ENCODE results near the gene APEH. TPM values are rescaled to one million over a fixed set of nuclear protein-coding genes. Genes with fewer than 3 reads are reported as not detected.

The APEH gene
- polyA plus RNA-seq, 3 donors = 66.1 to 105 (median 92.6) TPM

DNA sequence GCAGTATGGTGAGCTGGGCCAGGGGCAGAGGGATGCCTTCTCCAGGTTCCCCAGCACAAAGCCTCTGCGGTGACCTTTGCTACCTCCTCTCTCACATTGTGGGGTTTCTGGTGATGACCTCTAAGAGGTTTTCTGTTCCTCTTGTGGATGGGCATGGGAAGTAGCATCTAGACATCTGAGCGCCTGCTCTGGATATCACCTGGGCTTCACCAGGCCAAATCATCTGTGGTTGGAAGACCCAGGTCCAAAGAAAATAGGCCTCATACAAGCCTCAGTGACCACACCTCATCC, 7.0 kb downstream of the APEH start:
- DNase-seq = no peak
- no peak overlapping the region for H3K4me3 Mint-ChIP-seq
- no peaks in the 10 kb centered on the region for H3K9me3 ChIP-seq (replicated peaks in 1 of 2; ENCODE audit: control insufficient read depth in 1 of 2, insufficient read depth in 1 of 2, low read length in 2 of 2)
- no peak overlapping the region for H3K4me3 ChIP-seq (replicated peaks in 1 of 3; ENCODE audit: low read depth in 2 of 3, low read length in 3 of 3)
- no peak overlapping the region for H3K27ac ChIP-seq (ENCODE audit: low read depth in 1 of 2, low read length in 2 of 2)
- peaks cover 6% of the 10 kb centered on the region for H4K20me1 ChIP-seq (ENCODE audit: insufficient read depth, low read length)
- no peak overlapping the region for H3K9ac ChIP-seq (ENCODE audit: insufficient read depth, low read length, poor library complexity, severe bottlenecking)
- H3K36me3 Mint-ChIP-seq = peaks cover 83 to 90% of the 10 kb centered on the region in 2 donors
- no peak overlapping the region for H3K4me2 ChIP-seq (replicated peaks; ENCODE audit: extremely low read depth, low read length, poor library complexity, severe bottlenecking)
- peaks cover 0 to 6% (median 0%) of the 10 kb centered on the region in 7 donors for H3K9me3 Mint-ChIP-seq
- H3K79me2 ChIP-seq (ENCODE audit: insufficient read depth, low read length) = no peaks in the 10 kb centered on the region
- TF ChIP-seq, protein P1, sequence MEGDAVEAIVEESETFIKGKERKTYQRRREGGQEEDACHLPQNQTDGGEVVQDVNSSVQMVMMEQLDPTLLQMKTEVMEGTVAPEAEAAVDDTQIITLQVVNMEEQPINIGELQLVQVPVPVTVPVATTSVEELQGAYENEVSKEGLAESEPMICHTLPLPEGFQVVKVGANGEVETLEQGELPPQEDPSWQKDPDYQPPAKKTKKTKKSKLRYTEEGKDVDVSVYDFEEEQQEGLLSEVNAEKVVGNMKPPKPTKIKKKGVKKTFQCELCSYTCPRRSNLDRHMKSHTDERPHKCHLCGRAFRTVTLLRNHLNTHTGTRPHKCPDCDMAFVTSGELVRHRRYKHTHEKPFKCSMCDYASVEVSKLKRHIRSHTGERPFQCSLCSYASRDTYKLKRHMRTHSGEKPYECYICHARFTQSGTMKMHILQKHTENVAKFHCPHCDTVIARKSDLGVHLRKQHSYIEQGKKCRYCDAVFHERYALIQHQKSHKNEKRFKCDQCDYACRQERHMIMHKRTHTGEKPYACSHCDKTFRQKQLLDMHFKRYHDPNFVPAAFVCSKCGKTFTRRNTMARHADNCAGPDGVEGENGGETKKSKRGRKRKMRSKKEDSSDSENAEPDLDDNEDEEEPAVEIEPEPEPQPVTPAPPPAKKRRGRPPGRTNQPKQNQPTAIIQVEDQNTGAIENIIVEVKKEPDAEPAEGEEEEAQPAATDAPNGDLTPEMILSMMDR (IDR thresholded peaks at IDR 0.05) = no peak
- no CpG with 5 or more reads among the region's 2 CpGs for WGBS (ENCODE audit: insufficient coverage)
- H3K27ac Mint-ChIP-seq = no peak overlapping the region
- peaks cover 77 to 86% of the 10 kb centered on the region in 2 donors for H3K36me3 ChIP-seq (replicated peaks in 1 of 2; ENCODE audit: control insufficient read depth in 1 of 2, insufficient read depth in 2 of 2, low read length in 2 of 2)
- peaks cover 9 to 15% (median 14%) of the 10 kb centered on the region in 3 donors for H3K27me3 Mint-ChIP-seq (ENCODE audit: low read depth in 3 of 3)
- peaks cover 8% of the 10 kb centered on the region for H3K4me1 Mint-ChIP-seq
- intact Hi-C loops (cut with micrococcal nuclease) = no loop called here
- no peaks in the 10 kb centered on the region for H3K4me1 ChIP-seq (ENCODE audit: control insufficient read depth in 1 of 2, insufficient read depth in 2 of 2, low read length in 2 of 2)
- H3K27me3 ChIP-seq (ENCODE audit: control insufficient read depth in 2 of 2, insufficient read depth in 2 of 2, low read length in 2 of 2) = peaks cover 0 to 12% of the 10 kb centered on the region in 2 donors
- no peak overlapping the region for H2AFZ ChIP-seq (ENCODE audit: insufficient read depth, low read depth, low read length, poor library complexity, severe bottlenecking)

DNA sequence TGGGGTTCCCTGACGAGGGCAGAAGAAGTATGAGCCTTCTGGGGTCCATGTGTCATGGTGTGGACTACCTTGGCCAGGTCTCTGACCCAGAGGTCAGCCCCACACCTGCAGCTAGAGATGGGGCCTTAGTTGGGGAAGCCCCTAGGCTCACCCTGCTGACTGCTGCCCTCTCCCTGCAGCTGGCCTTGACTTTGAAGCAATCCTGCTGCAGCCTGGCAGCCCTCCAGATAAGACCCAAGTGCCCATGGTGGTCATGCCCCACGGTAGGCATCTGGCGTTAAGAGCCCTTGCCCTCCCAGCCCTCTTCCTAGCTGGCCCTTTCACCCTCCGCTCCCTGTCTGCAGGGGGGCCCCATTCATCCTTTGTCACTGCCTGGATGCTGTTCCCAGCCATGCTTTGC, 7.4 kb downstream of the APEH start:
- whole genome bisulfite sequencing (ENCODE audit: insufficient coverage) = 93% methylated on average over 4 of the region's 4 CpGs
- peaks cover 9% of the 10 kb centered on the region for H3K4me1 Mint-ChIP-seq
- Histone ChIP-seq H3K27ac (ENCODE audit: low read depth in 1 of 2, low read length in 2 of 2) (no peak overlapping the region), H2AFZ (ENCODE audit: insufficient read depth, low read depth, low read length, poor library complexity, severe bottlenecking) (no peak overlapping the region), H3K4me1 (ENCODE audit: control insufficient read depth in 1 of 2, insufficient read depth in 2 of 2, low read length in 2 of 2) (peaks cover 0 to 3% of the 10 kb centered on the region in 2 donors), H3K79me2 (ENCODE audit: insufficient read depth, low read length) (no peaks in the 10 kb centered on the region), H3K36me3 (replicated peaks in 1 of 2; ENCODE audit: control insufficient read depth in 1 of 2, insufficient read depth in 2 of 2, low read length in 2 of 2) (peaks cover 74 to 82% of the 10 kb centered on the region in 2 donors), H3K9me3 (replicated peaks in 1 of 2; ENCODE audit: control insufficient read depth in 1 of 2, insufficient read depth in 1 of 2, low read length in 2 of 2) (no peaks in the 10 kb centered on the region), H3K9ac (ENCODE audit: insufficient read depth, low read length, poor library complexity, severe bottlenecking) (no peak overlapping the region), H3K4me2 (replicated peaks; ENCODE audit: extremely low read depth, low read length, poor library complexity, severe bottlenecking) (no peak overlapping the region), H3K4me3 (replicated peaks in 1 of 3; ENCODE audit: low read depth in 2 of 3, low read length in 3 of 3) (no peak overlapping the region), H3K27me3 (ENCODE audit: control insufficient read depth in 2 of 2, insufficient read depth in 2 of 2, low read length in 2 of 2) (peaks cover 0 to 15% of the 10 kb centered on the region in 2 donors), H4K20me1 (ENCODE audit: insufficient read depth, low read length) (peaks cover 6% of the 10 kb centered on the region)
- no peak overlapping the region for H3K27ac Mint-ChIP-seq
- no peak for DNase-seq
- peaks cover 80 to 87% of the 10 kb centered on the region in 2 donors for H3K36me3 Mint-ChIP-seq
- peaks cover 0 to 6% (median 0%) of the 10 kb centered on the region in 7 donors for H3K9me3 Mint-ChIP-seq
- H3K4me3 Mint-ChIP-seq = no peak overlapping the region
- intact Hi-C loops (cut with micrococcal nuclease) = no loop called here
- peaks cover 12 to 18% (median 18%) of the 10 kb centered on the region in 3 donors for H3K27me3 Mint-ChIP-seq (ENCODE audit: low read depth in 3 of 3)
- TF ChIP-seq, protein P1 (IDR thresholded peaks at IDR 0.05) = no peak

All from CD14-positive monocyte (primary cell).